Astrocyte (in vitro differentiated cells and primary cell): Measurements from ENCODE around the gene DUS1L. TPM values are rescaled to one million over a fixed set of nuclear protein-coding genes. Genes with fewer than 3 reads are reported as not detected.

ENCODE experiments used
- DNase-seq: peaks from one replicate; pipeline ENCODE4 v3.0.0-alpha.2; 2010; ENCODE audit warnings: low read depth
- FAIRE-seq: peaks from 2 replicates; lab custom pipeline; 2011; peaks lifted over from hg19 to GRCh38; lab: Jason Lieb, UNC
- H2AFZ ChIP-seq: 2 replicates; pipeline ENCODE4 v1.6.0; 2012; ENCODE audit warnings: low read depth, low read length, inconsistent platforms
- H3K27ac ChIP-seq: 2 replicates; pipeline ENCODE4 v1.5.1; 2011; ENCODE audit warnings: low read depth, low read length, inconsistent platforms
- H3K27me3 ChIP-seq: 2 replicates; pipeline ENCODE4 v1.6.0; 2011; ENCODE audit warnings: low read length, inconsistent platforms; ENCODE audit not compliant: insufficient read depth
- H3K36me3 ChIP-seq: 2 replicates; pipeline ENCODE4 v1.5.1; 2011; ENCODE audit warnings: low read length, inconsistent platforms; ENCODE audit not compliant: insufficient read depth
- H3K4me1 ChIP-seq: 2 replicates; pipeline ENCODE4 v1.5.1; 2011; ENCODE audit warnings: low read length, inconsistent platforms; ENCODE audit not compliant: insufficient read depth
- H3K4me2 ChIP-seq: 2 replicates; pipeline ENCODE4 v1.6.0; 2012; ENCODE audit warnings: low read length, inconsistent platforms
- H3K4me3 ChIP-seq: 2 replicates; pipeline ENCODE4 v1.5.1; 2011; ENCODE audit warnings: low read depth, mild to moderate bottlenecking, low read length, inconsistent platforms; ENCODE audit not compliant: insufficient read depth
- H3K79me2 ChIP-seq: 2 replicates; pipeline ENCODE4 v1.6.0; 2012; ENCODE audit warnings: mild to moderate bottlenecking, low read length, inconsistent platforms; ENCODE audit not compliant: insufficient read depth
- H3K9ac ChIP-seq: 2 replicates; pipeline ENCODE4 v1.6.0; 2012; ENCODE audit warnings: mild to moderate bottlenecking, low read length, inconsistent platforms
- H3K9me3 ChIP-seq: 2 replicates; pipeline ENCODE4 v1.5.1; 2012; ENCODE audit warnings: low read depth, mild to moderate bottlenecking, low read length, inconsistent platforms; ENCODE audit not compliant: insufficient read depth
- H4K20me1 ChIP-seq: 2 replicates; pipeline ENCODE4 v1.6.0; 2012; ENCODE audit warnings: low read length, inconsistent platforms; ENCODE audit not compliant: insufficient read depth
- H3K27ac Mint-ChIP-seq: one replicate; pipeline ENCODE4 v1.8.0; 2021; ENCODE audit warnings: mild to moderate bottlenecking, mixed read lengths; ENCODE audit not compliant: unreplicated experiment
- H3K27me3 Mint-ChIP-seq: one replicate; pipeline ENCODE4 v1.8.0; 2021; ENCODE audit warnings: low read depth, mixed read lengths; ENCODE audit not compliant: unreplicated experiment
- H3K36me3 Mint-ChIP-seq: one replicate; pipeline ENCODE4 v1.8.0; 2021; ENCODE audit warnings: low read depth, mixed read lengths; ENCODE audit not compliant: unreplicated experiment
- H3K4me1 Mint-ChIP-seq: one replicate; pipeline ENCODE4 v1.8.0; 2021; ENCODE audit warnings: low read depth, mixed read lengths; ENCODE audit not compliant: unreplicated experiment
- H3K4me3 Mint-ChIP-seq: one replicate; pipeline ENCODE4 v1.8.0; 2021; ENCODE audit warnings: mild to moderate bottlenecking, moderate library complexity, mixed read lengths; ENCODE audit not compliant: unreplicated experiment
- H3K9me3 Mint-ChIP-seq: one replicate; pipeline ENCODE4 v1.8.0; 2021; ENCODE audit warnings: mild to moderate bottlenecking, mixed read lengths; ENCODE audit not compliant: unreplicated experiment
- CTCF ChIP-seq: IDR thresholded peaks from 2 replicates; pipeline ENCODE4 v1.5.1; 2011; ENCODE audit warnings: low read depth, mild to moderate bottlenecking, inconsistent platforms, low read length, moderate library complexity; ENCODE audit not compliant: insufficient read depth
- EZH2 ChIP-seq: IDR thresholded peaks from 2 replicates; pipeline ENCODE4 v1.6.1; 2012; ENCODE audit warnings: mild to moderate bottlenecking, low read length, inconsistent platforms; ENCODE audit not compliant: insufficient read depth
- total RNA-seq: library from RNA; stranded (reverse); gene quantifications from 2 replicates; pipeline ENCODE4 v1.2.1, GENCODE V29; 2021

The DUS1L gene
- total RNA-seq, 1 donor from 2014 or later = 55.1 TPM

GRCh38 chr17:82008941-82009405 is 56.6 kb downstream of the DUS1L start:
- H2AFZ ChIP-seq = no peak overlapping the region
- no peak for TF ChIP-seq CTCF
- H3K4me1 ChIP-seq = peaks cover 29% of the 10 kb centered on the region
- Mint-ChIP-seq H3K9me3 (no peaks in the 10 kb centered on the region), H3K4me1 (peaks cover 6% of the 10 kb centered on the region), H3K27ac (no peak overlapping the region), H3K27me3 (no peaks in the 10 kb centered on the region), H3K36me3 (no peaks in the 10 kb centered on the region), H3K4me3 (no peak overlapping the region)
- no peak overlapping the region for H3K4me3 ChIP-seq
- FAIRE-seq (no peak), DNase-seq (no peak)
- peaks cover 6% of the 10 kb centered on the region for H4K20me1 ChIP-seq
- no peaks in the 10 kb centered on the region for H3K27me3 ChIP-seq
- no peak overlapping the region for H3K4me2 ChIP-seq
- H3K27ac ChIP-seq = no peak overlapping the region
- no peak overlapping the region for H3K9ac ChIP-seq
- H3K36me3 ChIP-seq = no peaks in the 10 kb centered on the region
- no peaks in the 10 kb centered on the region for H3K9me3 ChIP-seq
- H3K79me2 ChIP-seq = no peaks in the 10 kb centered on the region

GRCh38 chr17:82008258-82008940 is 57.2 kb downstream of the DUS1L start:
- peaks cover 32% of the 10 kb centered on the region for H3K4me1 ChIP-seq
- no peaks in the 10 kb centered on the region for H3K79me2 ChIP-seq
- no peak for DNase-seq
- Mint-ChIP-seq H3K4me1 (peaks cover 10% of the 10 kb centered on the region), H3K36me3 (no peaks in the 10 kb centered on the region), H3K4me3 (no peak overlapping the region), H3K27ac (no peak overlapping the region), H3K9me3 (no peaks in the 10 kb centered on the region), H3K27me3 (no peaks in the 10 kb centered on the region)
- peaks cover 6% of the 10 kb centered on the region for H4K20me1 ChIP-seq
- no peak for TF ChIP-seq EZH2
- no peak for TF ChIP-seq CTCF
- no peaks in the 10 kb centered on the region for H3K36me3 ChIP-seq
- no peak overlapping the region for H3K4me2 ChIP-seq
- no peaks in the 10 kb centered on the region for H3K9me3 ChIP-seq
- H3K9ac ChIP-seq = no peak overlapping the region
- FAIRE-seq = no peak
- H3K27me3 ChIP-seq = no peaks in the 10 kb centered on the region
- H2AFZ ChIP-seq = no peak overlapping the region
- no peak overlapping the region for H3K27ac ChIP-seq
- no peak overlapping the region for H3K4me3 ChIP-seq

Other genes starting within 250 kb of the DUS1L start
- 106 and 113 TPM in 2 replicates for gene MCRIP1, start 232.5 kb downstream of the DUS1L start, total RNA-seq
- 0.65 TPM in 1 of 2 replicates, not detected in the other for gene PPP1R27, start 230.8 kb downstream of the DUS1L start, total RNA-seq
- gene P4HB, start 205.3 kb downstream of the DUS1L start, total RNA-seq = 1,268 and 1,504 TPM in 2 replicates
- gene ARHGDIA, start 194.5 kb downstream of the DUS1L start, total RNA-seq = 352 and 367 TPM in 2 replicates
- gene ALYREF, start 174.2 kb downstream of the DUS1L start, total RNA-seq = 86.4 and 110 TPM in 2 replicates
- 104 and 113 TPM in 2 replicates for gene ANAPC11, start 174.1 kb downstream of the DUS1L start, total RNA-seq
- 2.0 and 2.7 TPM in 2 replicates for gene NPB, start 163.6 kb downstream of the DUS1L start, total RNA-seq
- gene PCYT2, start 154.4 kb downstream of the DUS1L start, total RNA-seq = 26.0 and 31.6 TPM in 2 replicates
- gene SIRT7, start 147.6 kb downstream of the DUS1L start, total RNA-seq = 26.5 and 30.2 TPM in 2 replicates
- gene MAFG, start 138.1 kb downstream of the DUS1L start, total RNA-seq = 33.2 and 35.8 TPM in 2 replicates
- 164 and 191 TPM in 2 replicates for gene PYCR1, start 128.5 kb downstream of the DUS1L start, total RNA-seq
- not detected in 2 replicates for gene MYADML2, start 118.6 kb downstream of the DUS1L start, total RNA-seq
- gene NOTUM, start 104.6 kb downstream of the DUS1L start, total RNA-seq = 0.89 and 1.7 TPM in 2 replicates
- gene ASPSCR1, start 88.2 kb downstream of the DUS1L start, total RNA-seq = 23.6 and 25.5 TPM in 2 replicates
- gene CENPX, start 42.9 kb downstream of the DUS1L start, total RNA-seq = 26.3 and 26.7 TPM in 2 replicates
- 6.2 and 6.6 TPM in 2 replicates for gene LRRC45, start 42.5 kb downstream of the DUS1L start, total RNA-seq
- 40.5 and 41.3 TPM in 2 replicates for gene RAC3, start 34.1 kb downstream of the DUS1L start, total RNA-seq
- gene DCXR, start 28.1 kb downstream of the DUS1L start, total RNA-seq = 42.3 and 49.9 TPM in 2 replicates
- gene RFNG, start 14.0 kb downstream of the DUS1L start, total RNA-seq = 40.2 and 41.9 TPM in 2 replicates
- gene GPS1, start 13.9 kb downstream of the DUS1L start, total RNA-seq = 91.4 and 102 TPM in 2 replicates
- gene FASN, start 32.4 kb upstream of the DUS1L start, total RNA-seq = 156 and 203 TPM in 2 replicates
- gene CCDC57, start 147.0 kb upstream of the DUS1L start, total RNA-seq = 19.9 and 20.4 TPM in 2 replicates
- gene SLC16A3, start 163.2 kb upstream of the DUS1L start, total RNA-seq = 292 and 385 TPM in 2 replicates
- 146 and 153 TPM in 2 replicates for gene CSNK1D, start 207.9 kb upstream of the DUS1L start, total RNA-seq